CD4-positive, alpha-beta memory T cell (primary cell): ENCODE results near the gene PCDH19. TPM values are rescaled to one million over a fixed set of nuclear protein-coding genes. Genes with fewer than 3 reads are reported as not detected.
"Not testable (repeated sequence)": the region's sequence is repeated elsewhere in the genome, so short reads cannot be mapped to it uniquely, and the experiment has no call there.

Source experiments
- CTCF ChIA-PET: fragments of 350-600 bp; sonication (Branson Sonifier 250); formaldehyde crosslinking; loops from one replicate; lab custom pipeline; 2021; ENCODE audit warnings: inconsistent platforms; ENCODE audit not compliant: partially characterized antibody; lab: Charles Lee
- POLR2A ChIA-PET: fragments of 350-600 bp; sonication (Branson Sonifier 250); formaldehyde crosslinking; loops from one replicate; lab custom pipeline; 2021; ENCODE audit not compliant: partially characterized antibody; lab: Charles Lee
- DNase-seq, 5 donors: peaks; one replicate each; pipeline versions ENCODE4 v3.0.0 to v3.0.0-alpha.2; 2020 to 2022; ENCODE audit warnings: mixed read lengths in 1 of 5
- H3K27ac ChIP-seq: one replicate; pipeline ENCODE4 v1.7.0; 2013; ENCODE audit warnings: low read depth, low read length
- H3K27me3 ChIP-seq: 2 replicates; pipeline ENCODE4 v1.7.0; 2013; ENCODE audit warnings: mild to moderate bottlenecking, low read length, moderate library complexity; ENCODE audit not compliant: insufficient read depth
- H3K36me3 ChIP-seq: 2 replicates; pipeline ENCODE4 v1.7.0; 2013; ENCODE audit warnings: mild to moderate bottlenecking, low read length, moderate library complexity; ENCODE audit not compliant: insufficient read depth
- H3K4me1 ChIP-seq: 2 replicates; pipeline ENCODE4 v1.7.0; 2013; ENCODE audit warnings: mild to moderate bottlenecking, low read length, moderate library complexity; ENCODE audit not compliant: insufficient read depth
- H3K4me3 ChIP-seq, 2 donors: one replicate each; pipeline ENCODE4 v1.7.0; 2013; ENCODE audit warnings: low read length in 2 of 2, mild to moderate bottlenecking in 1 of 2
- H3K9me3 ChIP-seq, 2 donors: one replicate each; pipeline ENCODE4 v1.7.0; 2013; ENCODE audit warnings: low read length in 2 of 2, control low read depth in 1 of 2; ENCODE audit not compliant: control insufficient read depth in 1 of 2
- H3K27ac Mint-ChIP-seq, 7 donors: one replicate each; pipeline ENCODE4 v1.8.0; 2020 to 2021; ENCODE audit warnings: mixed read lengths in 7 of 7, mild to moderate bottlenecking in 6 of 7, inconsistent platforms in 3 of 7, moderate library complexity in 3 of 7
- H3K27me3 Mint-ChIP-seq, 2 donors: one replicate each; pipeline ENCODE4 v1.8.0; 2020 to 2021; ENCODE audit warnings: mixed read lengths in 2 of 2
- H3K36me3 Mint-ChIP-seq, 2 donors: one replicate each; pipeline ENCODE4 v1.8.0; 2020 to 2021; ENCODE audit warnings: mixed read lengths in 2 of 2, inconsistent platforms in 1 of 2, mild to moderate bottlenecking in 1 of 2
- H3K4me1 Mint-ChIP-seq, 4 donors: one replicate each; pipeline ENCODE4 v1.8.0; 2020 to 2021; ENCODE audit warnings: mixed read lengths in 4 of 4, mild to moderate bottlenecking in 1 of 4
- H3K4me3 Mint-ChIP-seq, 8 donors: one replicate each; pipeline ENCODE4 v1.8.0; 2020 to 2021; ENCODE audit warnings: mixed read lengths in 8 of 8, mild to moderate bottlenecking in 7 of 8, moderate library complexity in 6 of 8, inconsistent platforms in 3 of 8
- H3K9me3 Mint-ChIP-seq, 8 donors: one replicate each; pipeline ENCODE4 v1.8.0; 2020 to 2021; ENCODE audit warnings: mixed read lengths in 8 of 8, mild to moderate bottlenecking in 5 of 8, inconsistent platforms in 3 of 8, moderate library complexity in 1 of 8
- intact Hi-C: fragments of 100-400 bp; cut with micrococcal nuclease; formaldehyde crosslinking; loops from one replicate; pipeline ENCODE4 v1.15.1; 2023
- polyA plus RNA-seq, 2 donors: library from polyadenylated mRNA; unstranded; fragments of 300-500 nt; fragmentation: Illumina TruSeq; gene quantifications; one replicate each; pipeline ENCODE4 v1.2.3, GENCODE V29; 2021
- total RNA-seq, 2 experiments: library from RNA; stranded (reverse); gene quantifications; one replicate each; pipeline ENCODE4 v1.2.3, GENCODE V29; 2021

Gene PCDH19
- total RNA-seq, result not detected
- not detected for polyA plus RNA-seq

DNA sequence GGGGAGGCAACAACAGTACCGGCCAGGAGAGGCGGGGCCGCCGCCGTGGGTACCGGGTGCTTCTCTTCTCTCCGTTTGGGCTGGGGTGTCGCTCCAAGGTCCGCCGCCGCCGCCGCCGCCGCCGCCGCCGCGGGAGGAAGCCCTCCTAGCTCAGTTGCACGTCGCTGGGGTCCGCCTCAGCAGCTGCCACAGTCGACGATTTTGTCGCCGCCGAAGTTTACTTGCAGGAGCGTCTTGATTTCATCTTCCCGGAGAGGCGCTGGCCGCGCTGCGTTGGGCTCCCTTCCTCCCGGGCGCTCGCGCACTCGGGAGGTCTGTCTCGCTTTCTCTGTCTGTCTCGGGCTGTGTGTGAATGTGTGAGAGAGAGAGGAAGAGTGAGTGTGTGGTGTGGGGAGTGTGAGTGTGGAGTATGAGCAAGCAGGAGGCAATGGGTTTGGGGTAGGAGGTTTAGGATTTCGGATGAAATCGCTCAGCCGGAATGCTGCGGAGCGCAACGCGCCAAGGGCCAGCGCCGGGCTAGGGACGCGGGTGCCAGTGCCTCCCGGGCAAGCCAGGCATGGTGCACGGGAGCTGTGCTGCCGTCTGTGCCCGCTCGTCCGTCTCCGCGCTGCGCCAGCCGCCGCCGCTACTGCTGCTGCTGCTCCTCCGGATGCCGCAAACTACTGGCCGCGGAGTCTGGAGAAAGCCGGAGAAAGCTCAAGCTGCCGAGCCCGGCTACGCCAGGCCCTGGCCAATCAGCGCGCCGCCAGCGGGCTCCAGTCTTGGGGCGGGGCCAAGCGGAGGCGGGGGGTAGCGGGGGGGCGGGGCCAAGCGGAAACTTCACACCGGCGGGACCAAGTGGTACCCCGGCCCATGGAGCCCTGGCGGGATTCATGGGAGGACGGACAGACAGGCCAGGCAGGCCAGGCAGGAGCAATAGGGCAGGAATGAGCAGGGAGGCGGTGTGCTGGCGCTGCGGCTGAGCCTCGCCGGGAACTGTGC is at the start of gene PCDH19:
TSS of gene PCDH19 (minus strand) at position 664 of the 981 bp plus-strand sequence. CDS start 1,676 bp downstream, outside the sequence.
- intact Hi-C loops, result no loop called here
- Histone ChIP-seq H3K4me3 (peak within 1 kb of the TSS in 1 of 2 donors; percentile 23), H3K36me3 (no peaks in the 10 kb centered on the region), H3K9me3 (no peaks in the 10 kb centered on the region), H3K27me3 (no peaks in the 10 kb centered on the region), H3K4me1 (no peaks in the 10 kb centered on the region), H3K27ac (no peak within 1 kb of the TSS)
- Mint-ChIP-seq H3K4me1 (peaks cover 5 to 20% (median 13%) of the 10 kb centered on the region in 4 donors), H3K4me3 (peak within 1 kb of the TSS; percentile 31 to 83 (median 80)), H3K36me3 (no peaks in the 10 kb centered on the region), H3K27me3 (peaks cover 23 to 33% of the 10 kb centered on the region in 2 donors), H3K27ac (peak within 1 kb of the TSS in 1 of 7 donors; percentile 48), H3K9me3 (peaks cover 0 to 4% (median 0%) of the 10 kb centered on the region in 8 donors)
- CTCF ChIA-PET, result no interaction called here
- peak in 2 of 5 donors; percentile 15 to 22 for DNase-seq
- POLR2A ChIA-PET, result no interaction called here

- Histone ChIP-seq H3K9me3 (no peaks in the 10 kb centered on the region), H3K27ac (no peak overlapping the region), H3K4me1 (no peaks in the 10 kb centered on the region), H3K36me3 (no peaks in the 10 kb centered on the region), H3K4me3 (no peak overlapping the region), H3K27me3 (no peaks in the 10 kb centered on the region)
- DNase-seq, result no peak
- H3K27ac Mint-ChIP-seq, result no peak overlapping the region
- intact Hi-C loops, result no loop called here
- ChIA-PET CTCF (interaction anchor here (0.7 to 1.2 kb wide), 2 partner anchors 10 to 13 kb away, joined by 3 to 4 read pairs; no protein-coding TSS in a partner anchor), POLR2A (no interaction called here)
- H3K27me3 Mint-ChIP-seq, result peaks cover 2 to 8% of the 10 kb centered on the region in 2 donors
- no peaks in the 10 kb centered on the region for H3K36me3 Mint-ChIP-seq
- no peaks in the 10 kb centered on the region for H3K4me1 Mint-ChIP-seq
- H3K4me3 Mint-ChIP-seq, result no peak overlapping the region
- H3K9me3 Mint-ChIP-seq, result peaks cover 0 to 2% (median 0%) of the 10 kb centered on the region in 8 donors
Measured at GRCh38 chrX:100449696-100450608, 39.9 kb upstream of the PCDH19 start.

- H3K27me3 ChIP-seq, result no peaks in the 10 kb centered on the region
- Mint-ChIP-seq H3K9me3 (peaks cover 0 to 2% (median 0%) of the 10 kb centered on the region in 8 donors), H3K27ac (no peak overlapping the region), H3K27me3 (peaks cover 4 to 8% of the 10 kb centered on the region in 2 donors), H3K36me3 (no peaks in the 10 kb centered on the region), H3K4me3 (peak overlapping the region in 1 of 8 donors; percentile 43), H3K4me1 (no peaks in the 10 kb centered on the region)
- peak in 2 of 5 donors; percentile 5 to 7 for DNase-seq
- no peak overlapping the region for H3K4me3 ChIP-seq
- CTCF ChIA-PET, result interaction anchor here (1.1 to 1.6 kb wide), 2 partner anchors 11 to 27 kb away, joined by 3 read pairs; no protein-coding TSS in a partner anchor
- no peaks in the 10 kb centered on the region for H3K36me3 ChIP-seq
- no peaks in the 10 kb centered on the region for H3K4me1 ChIP-seq
- POLR2A ChIA-PET, result no interaction called here
- no peaks in the 10 kb centered on the region for H3K9me3 ChIP-seq
- no peak overlapping the region for H3K27ac ChIP-seq
- intact Hi-C loops, result no loop called here
Measured at GRCh38 chrX:100447655-100448397, 37.8 kb upstream of the PCDH19 start.

DNA sequence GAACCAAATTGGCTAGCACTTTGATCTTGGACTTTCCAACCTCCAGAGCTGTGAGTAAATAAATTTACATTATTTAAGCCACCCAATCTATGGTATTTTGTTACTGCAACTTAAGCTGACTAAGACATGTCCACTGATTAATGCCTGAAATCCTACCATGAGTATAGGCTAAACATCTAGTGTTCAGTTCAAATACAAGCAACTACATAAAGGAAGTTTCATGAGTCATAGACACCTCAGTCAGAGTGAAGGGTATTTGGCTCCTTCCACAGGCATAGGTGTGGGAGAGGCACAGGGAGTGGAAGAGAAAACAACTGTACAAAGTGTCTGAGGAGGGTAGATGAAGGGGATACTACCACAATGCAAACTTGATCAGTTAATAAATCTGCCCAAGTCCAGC is 35.5 kb upstream of the PCDH19 start:
- Mint-ChIP-seq H3K4me1 (no peaks in the 10 kb centered on the region), H3K27me3 (peaks cover 0 to 2% of the 10 kb centered on the region in 2 donors), H3K9me3 (no peaks in the 10 kb centered on the region), H3K4me3 (no peak overlapping the region), H3K27ac (no peak overlapping the region), H3K36me3 (no peaks in the 10 kb centered on the region)
- POLR2A ChIA-PET, result no interaction called here
- Histone ChIP-seq H3K9me3 (no peaks in the 10 kb centered on the region), H3K27ac (no peak overlapping the region), H3K4me1 (no peaks in the 10 kb centered on the region), H3K36me3 (no peaks in the 10 kb centered on the region), H3K27me3 (no peaks in the 10 kb centered on the region), H3K4me3 (no peak overlapping the region)
- intact Hi-C loops, result no loop called here
- DNase-seq, result no peak
- CTCF ChIA-PET, result no interaction called here

DNA sequence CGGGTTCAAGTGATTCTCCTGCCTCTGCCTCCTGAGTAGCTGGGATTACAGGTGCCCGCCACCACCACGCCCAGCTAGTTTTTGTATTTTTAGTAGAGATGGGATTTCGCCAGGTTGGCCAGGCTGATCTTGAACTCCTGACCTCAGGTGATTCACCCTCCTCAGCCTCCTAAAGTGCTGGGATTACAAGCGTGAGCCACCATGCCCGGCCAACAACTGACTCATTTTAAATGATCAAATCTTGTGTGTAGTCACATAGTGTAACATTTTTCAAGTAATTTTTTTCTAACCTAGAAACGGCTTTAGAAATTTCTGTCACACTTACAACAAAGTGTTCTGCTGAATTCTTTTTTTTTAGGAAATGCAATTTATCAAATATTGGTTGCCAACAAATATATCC is 31.2 kb upstream of the PCDH19 start:
- H3K4me3 ChIP-seq, H3K27ac Mint-ChIP-seq, POLR2A ChIA-PET, H3K27me3 Mint-ChIP-seq, H3K36me3 Mint-ChIP-seq, H3K4me3 Mint-ChIP-seq, DNase-seq, CTCF ChIA-PET, H3K4me1 Mint-ChIP-seq, H3K27me3 ChIP-seq, H3K36me3 ChIP-seq, H3K9me3 ChIP-seq, H3K9me3 Mint-ChIP-seq, H3K4me1 ChIP-seq, H3K27ac ChIP-seq, intact Hi-C loops: not testable (repeated sequence)

- no peak overlapping the region for H3K4me3 ChIP-seq
- Mint-ChIP-seq H3K4me3 (no peak overlapping the region), H3K27ac (no peak overlapping the region), H3K36me3 (no peaks in the 10 kb centered on the region), H3K4me1 (no peaks in the 10 kb centered on the region), H3K27me3 (peaks cover 0 to 2% of the 10 kb centered on the region in 2 donors), H3K9me3 (no peaks in the 10 kb centered on the region)
- ChIA-PET CTCF (interaction anchor here (0.6 kb wide), 1 partner anchor 10 kb away, joined by 3 read pairs; no protein-coding TSS in a partner anchor), POLR2A (no interaction called here)
- no peaks in the 10 kb centered on the region for H3K4me1 ChIP-seq
- H3K27ac ChIP-seq, result no peak overlapping the region
- DNase-seq, result no peak
- intact Hi-C loops, result no loop called here
- H3K9me3 ChIP-seq, result no peaks in the 10 kb centered on the region
- no peaks in the 10 kb centered on the region for H3K27me3 ChIP-seq
- H3K36me3 ChIP-seq, result no peaks in the 10 kb centered on the region
Measured at GRCh38 chrX:100440006-100440405, 29.9 kb upstream of the PCDH19 start.
